ENCODE results near the gene CA10.

- TF ChIP-seq CTCF (conservative IDR thresholded peaks at IDR 0.05) (no peak), EZH2 (IDR thresholded peaks at IDR 0.05; ENCODE audit: low read depth) (no peak)
Observed at GRCh38 chr17:51908841-51909537, 249.5 kb downstream of the CA10 start.

Measured in PC-9 (cell line).